NCI-H748 (cell line): Measurements from ENCODE around the gene APOE.

Experiments
- DNase-seq: peaks from one replicate; lab custom pipeline; 2025; ENCODE audit not compliant: unreplicated experiment; lab: John Stamatoyannopoulos, UW

The APOE gene

DNA sequence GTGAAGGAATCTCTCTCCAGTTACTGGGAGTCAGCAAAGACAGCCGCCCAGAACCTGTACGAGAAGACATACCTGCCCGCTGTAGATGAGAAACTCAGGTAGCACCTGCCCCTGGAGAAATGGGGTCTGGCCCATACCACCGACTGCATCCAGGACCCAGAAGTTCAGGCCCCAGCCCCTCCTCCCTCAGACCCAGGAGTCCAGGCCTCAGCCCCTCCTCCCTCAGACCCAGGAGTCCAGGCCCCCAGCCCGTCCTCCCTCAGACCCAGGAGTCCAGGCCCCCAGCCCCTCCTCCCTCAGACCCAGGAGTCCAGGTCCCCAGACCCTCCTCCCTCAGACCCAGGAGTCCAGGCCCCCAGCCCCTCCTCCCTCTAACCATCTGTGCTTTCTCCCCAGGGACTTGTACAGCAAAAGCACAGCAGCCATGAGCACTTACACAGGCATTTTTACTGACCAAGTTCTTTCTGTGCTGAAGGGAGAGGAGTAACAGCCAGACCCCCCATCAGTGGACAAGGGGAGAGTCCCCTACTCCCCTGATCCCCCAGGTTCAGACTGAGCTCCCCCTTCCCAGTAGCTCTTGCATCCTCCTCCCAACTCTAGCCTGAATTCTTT, 43.3 kb downstream of the APOE start:
- no peak for DNase-seq

DNA sequence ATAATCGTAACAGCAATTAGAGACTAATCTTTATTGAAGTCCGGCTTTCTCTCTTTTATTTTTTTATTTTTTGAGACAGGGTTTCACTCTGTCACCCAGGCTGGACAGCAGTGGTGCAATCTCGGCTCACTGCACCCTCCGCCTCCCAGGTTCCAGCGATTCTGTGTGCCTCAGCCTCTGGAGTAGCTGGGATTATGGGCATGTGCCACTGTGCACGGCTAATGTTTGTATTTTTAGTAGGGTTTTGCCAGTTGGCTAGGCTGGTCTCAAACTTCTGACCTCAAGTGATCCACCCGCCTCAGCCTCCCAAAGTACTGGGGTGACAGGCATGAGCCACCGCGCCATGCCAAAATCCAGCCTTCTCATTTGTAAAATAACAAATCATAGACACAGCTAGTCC, 44.0 kb downstream of the APOE start:
- DNase-seq: no peak

- peak; percentile 81 for DNase-seq
These were observed 45.9 kb downstream of the APOE start for GRCh38 chr19:44951179-44952159.

DNA sequence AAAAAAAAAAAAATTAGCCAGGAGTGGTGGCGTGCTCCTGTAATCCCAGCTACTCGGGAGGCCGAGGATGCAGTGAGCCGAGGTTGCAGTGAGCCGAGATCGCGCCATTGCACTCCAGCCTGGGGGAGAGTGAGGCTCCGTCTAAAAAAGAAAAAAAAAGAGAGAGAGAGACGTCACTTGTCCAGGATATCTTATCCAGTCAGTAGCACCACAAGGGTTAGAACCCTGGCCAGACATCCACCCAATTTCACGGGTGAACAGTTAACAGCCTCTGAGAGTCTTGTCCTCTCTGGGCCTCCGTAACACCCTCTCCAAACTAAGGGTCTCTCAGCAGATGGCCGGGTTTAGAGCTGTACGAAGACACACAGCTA, 48.7 kb downstream of the APOE start:
- DNase-seq: no peak

DNA sequence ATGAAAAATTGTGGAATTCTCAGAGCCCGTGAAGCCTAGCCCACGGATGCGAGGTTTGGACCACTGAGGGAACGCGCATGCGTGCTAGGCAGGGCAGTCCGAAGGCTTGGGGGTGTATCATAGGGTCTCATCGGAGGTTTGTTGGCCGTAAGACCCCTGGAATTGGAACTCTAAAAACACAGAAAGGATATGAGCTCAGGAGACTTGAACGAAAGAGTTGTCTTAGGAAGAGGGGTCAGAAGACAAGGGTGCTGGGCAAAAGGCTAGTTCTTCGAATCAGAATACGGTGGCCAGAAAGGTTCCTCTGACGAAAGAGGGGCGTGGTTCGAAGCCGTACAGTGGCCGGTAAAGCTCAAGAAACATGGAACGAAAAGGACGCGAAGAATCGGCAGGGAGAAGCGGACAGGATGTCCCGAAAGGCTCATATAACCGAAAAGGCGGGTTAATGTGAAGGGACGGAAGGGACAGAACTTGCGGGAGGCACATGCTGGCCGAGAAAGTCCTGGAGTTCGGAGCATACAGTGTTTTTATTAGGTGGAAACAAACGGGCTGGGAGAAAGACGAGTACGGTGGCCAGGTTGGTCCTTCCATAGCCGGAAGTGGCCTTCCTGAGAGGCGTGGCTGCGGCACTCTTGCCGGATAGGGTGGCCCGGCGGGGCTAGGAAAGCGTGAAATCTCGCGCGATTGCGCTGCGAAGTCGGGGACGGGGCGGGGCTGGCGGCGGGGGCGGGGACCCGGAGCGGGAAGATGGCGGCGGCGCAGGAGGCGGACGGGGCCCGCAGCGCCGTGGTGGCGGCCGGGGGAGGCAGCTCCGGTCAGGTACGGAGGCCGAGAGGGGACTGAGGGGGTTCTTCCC, 49.3 kb downstream of the APOE start, which contains the start of gene CLPTM1:
Gene CLPTM1, plus strand, starts transcription at position 732 of the 856 bp plus-strand sequence. Its CDS starts 16 bp downstream, at position 748.
- DNase-seq: peak; percentile 99

DNA sequence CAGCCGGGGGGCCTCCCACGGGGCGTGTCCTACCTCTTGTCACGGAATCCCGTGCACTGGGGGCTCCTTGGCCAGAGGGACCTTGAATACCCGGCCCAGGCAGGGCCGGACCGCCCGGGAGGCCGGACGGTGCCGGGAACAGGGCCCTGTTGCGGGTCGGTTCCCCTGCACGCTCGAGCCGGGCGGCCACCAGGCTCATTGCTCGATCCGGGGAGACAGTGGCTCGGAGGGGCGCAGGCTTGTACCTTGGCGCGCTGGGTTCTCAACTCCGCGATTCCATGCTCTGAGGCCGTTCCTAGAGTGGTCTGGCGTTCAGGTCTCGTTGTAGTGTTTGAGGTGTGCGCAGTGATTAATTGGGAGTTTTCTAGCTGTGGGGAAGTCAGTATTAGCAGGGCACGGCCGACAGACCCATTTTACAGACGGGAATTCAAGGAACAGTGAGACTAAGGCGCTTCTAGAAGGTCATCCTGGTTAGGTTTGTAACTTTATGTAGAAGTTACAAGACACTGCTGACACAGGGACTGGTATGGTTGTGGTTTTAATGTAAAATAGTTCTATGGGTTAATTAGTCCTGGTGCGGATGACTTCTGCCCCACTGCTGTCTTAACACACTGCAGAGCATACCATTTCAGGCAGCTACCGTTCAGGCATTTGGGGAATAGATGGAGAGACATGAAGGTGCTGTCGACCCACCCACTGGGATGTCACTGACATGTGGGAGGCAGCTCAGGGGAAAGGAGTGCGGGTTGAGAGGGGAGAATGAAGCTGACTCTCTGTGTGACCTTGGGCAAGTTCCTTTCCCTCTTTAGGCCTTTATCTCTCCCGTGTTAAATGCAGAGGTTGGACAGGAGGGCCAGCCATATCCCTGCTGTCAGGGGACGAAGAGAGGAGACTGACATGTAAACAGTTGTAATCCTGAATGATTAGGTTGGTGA, 50.2 kb downstream of the APOE start:
- no peak for DNase-seq

DNA sequence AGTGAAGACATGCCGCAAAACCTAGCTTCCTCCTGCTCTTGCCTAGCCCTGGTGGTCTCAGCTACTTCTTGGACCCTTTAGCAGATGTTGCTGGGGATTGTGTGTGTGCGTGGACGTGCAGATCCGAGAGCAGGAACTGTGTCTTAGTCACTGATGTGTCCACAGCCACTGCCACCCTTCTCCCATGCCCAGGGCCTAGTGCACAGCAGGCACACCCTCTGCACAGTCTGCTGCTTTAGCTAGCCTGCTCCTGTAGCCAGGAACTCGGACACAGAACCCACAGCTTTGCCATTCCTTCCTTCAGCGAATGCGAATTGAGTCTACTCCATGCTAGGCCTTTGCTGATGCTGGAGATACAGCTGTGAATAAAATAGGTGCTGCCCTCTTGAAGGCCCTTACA, 51.9 kb downstream of the APOE start:
- no peak for DNase-seq

DNA sequence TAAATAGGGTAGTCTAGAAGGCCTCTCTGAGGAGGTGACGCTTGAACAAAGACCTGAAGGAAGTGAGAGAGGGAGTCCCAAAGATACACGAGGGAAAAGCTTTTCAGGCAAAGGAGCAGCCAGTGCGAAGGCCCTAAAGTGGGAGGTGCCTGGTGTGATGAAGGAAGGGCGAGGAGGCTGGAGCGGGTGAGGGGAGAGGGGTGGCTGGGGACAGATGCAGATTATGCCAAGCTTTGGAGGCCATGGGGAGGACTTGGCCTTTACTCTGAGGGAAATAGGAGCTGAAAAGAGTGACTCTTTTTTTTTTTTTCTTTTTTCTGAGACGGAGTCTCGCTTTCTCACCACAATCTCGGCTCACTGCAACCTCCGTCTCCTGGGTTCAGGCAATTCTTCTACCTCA, 52.5 kb downstream of the APOE start:
- no peak for DNase-seq
